Measurements from ENCODE around the gene HS3ST4. TPM values are rescaled to one million over a fixed set of nuclear protein-coding genes. Genes with fewer than 3 reads are reported as not detected.

HS3ST4 gene
- total and polyA plus RNA-seq, 2 of the 8 experiments (the other 6 are each of a cell fraction or from before 2014, with no cell fraction given), result 1.9 to 3.3 TPM

GRCh38 chr16:26031286-26031685 is 339.5 kb downstream of the HS3ST4 start:
- TF ChIP-seq BCL11A (IDR thresholded peaks at IDR 0.05; ENCODE audit: low read depth in 2 of 2, low read length in 2 of 2), result no peak
- TF ChIP-seq RAD21 (IDR thresholded peaks at IDR 0.05 in 1 of 2, conservative IDR thresholded peaks at IDR 0.05 in 1 of 2; ENCODE audit: low read depth in 2 of 2, low read length in 2 of 2), result no peak
- no peak for TF ChIP-seq SUZ12 (IDR thresholded peaks at IDR 0.05; ENCODE audit: low read length)
- ChIA-PET CTCF (ENCODE audit: partially characterized antibody) (interaction anchor here (0.6 to 0.9 kb wide), 2 partner anchors 9 to 185 kb away, joined by 3 read pairs; no protein-coding TSS in a partner anchor), POLR2A (ENCODE audit: partially characterized antibody) (no interaction called here)

More at GRCh38 chr16:26031286-26031685, 339.5 kb downstream of the HS3ST4 start:
- Histone ChIP-seq H3K56ac (replicated peaks; ENCODE audit: insufficient read length, low read depth, low read length) (no peak overlapping the region), H2BK12ac (ENCODE audit: low read depth, low read length) (no peak overlapping the region), H3K27ac (ENCODE audit: low read depth, low read length) (no peak overlapping the region), H3K14ac (ENCODE audit: insufficient read length) (no peak overlapping the region), H3K4me1 (replicated peaks in 1 of 4; ENCODE audit: control insufficient read depth in 3 of 4, insufficient read depth in 4 of 4, low read length in 3 of 4) (no peaks in the 10 kb centered on the region), H2BK20ac (ENCODE audit: low read length) (no peak overlapping the region), H3K18ac (ENCODE audit: extremely low read depth, low read length) (no peak overlapping the region), H3K9me3 (ENCODE audit: insufficient read depth in 2 of 2, low read depth in 1 of 2, low read length in 1 of 2) (no peaks in the 10 kb centered on the region), H2BK15ac (ENCODE audit: low read length) (peak overlapping the region; percentile 94; the same call in 1 of the 2 replicates), H3K23me2 (ENCODE audit: low read depth, low read length) (no peaks in the 10 kb centered on the region), H2BK120ac (replicated peaks; ENCODE audit: low read depth, low read length) (no peak overlapping the region), H3K9ac (replicated peaks in 1 of 4; ENCODE audit: extremely low read depth in 1 of 4, low read depth in 3 of 4, low read length in 3 of 4) (no peak overlapping the region), H3K79me1 (ENCODE audit: low read depth, low read length) (no peaks in the 10 kb centered on the region), H4K91ac (replicated peaks; ENCODE audit: insufficient read length, low read length) (no peak overlapping the region), H2AFZ (ENCODE audit: low read length) (no peak overlapping the region), H4K8ac (ENCODE audit: extremely low read depth, insufficient read depth, low read length) (no peak overlapping the region), H3K4me2 (ENCODE audit: insufficient read depth in 1 of 2, low read depth in 2 of 2, low read length in 2 of 2) (no peak overlapping the region), H4K5ac (ENCODE audit: insufficient read length, low read depth, low read length) (no peak overlapping the region), H3K4ac (replicated peaks; ENCODE audit: insufficient read length, low read depth, low read length) (no peak overlapping the region), H3K27me3 (replicated peaks in 1 of 4; ENCODE audit: control insufficient read depth in 3 of 4, extremely low read depth in 1 of 4, insufficient read depth in 3 of 4, low read length in 3 of 4) (no peaks in the 10 kb centered on the region), H2BK5ac (ENCODE audit: low read depth, low read length) (no peak overlapping the region), H4K20me1 (replicated peaks in 1 of 2; ENCODE audit: control insufficient read depth in 1 of 2, insufficient read depth in 2 of 2, low read length in 2 of 2) (no peaks in the 10 kb centered on the region), H3K36me3 (ENCODE audit: control insufficient read depth in 2 of 4, insufficient read depth in 4 of 4, low read length in 3 of 4) (no peaks in the 10 kb centered on the region), H2AK5ac (ENCODE audit: low read depth, low read length) (no peak overlapping the region), H3K79me2 (ENCODE audit: control insufficient read depth in 1 of 2, insufficient read depth in 2 of 2, low read length in 2 of 2) (no peaks in the 10 kb centered on the region), H3K4me3 (ENCODE audit: extremely low read depth in 1 of 4, insufficient read depth in 2 of 4, low read depth in 3 of 4, low read length in 4 of 4) (no peak overlapping the region), H3K23ac (ENCODE audit: insufficient read length) (no peak overlapping the region)
- DNase-seq (ENCODE audit: low read depth in 1 of 2, low spot score in 2 of 2), result no peak
- FAIRE-seq, result no peak
- WGBS, 2 experiments (ENCODE audit: extremely low coverage in 1 of 2, insufficient coverage in 1 of 2, insufficient read length in 1 of 2, insufficient replicate concordance in 2 of 2, low coverage in 1 of 2, low lambda C conversion rate in 2 of 2, missing lambda C conversion rate in 1 of 2), result 96% methylated on average over 9 of the region's 9 CpGs; no CpG with 5 or more reads in 1 of the 2 experiments
